K562 (cell line): Measurements from ENCODE around the gene ATXN1L. TPM values are rescaled to one million over a fixed set of nuclear protein-coding genes. Genes with fewer than 3 reads are reported as not detected.
A peak's percentile ranks its signal among the peaks of the same experiment; 100 is the strongest.

ENCODE experiments used
- ATF3 ChIP-seq, 2 experiments: fragments of 450-650 bp in 1 of 2; sonication (generic) in 1 of 2; formaldehyde crosslinking in 1 of 2; IDR thresholded peaks in 1 of 2; conservative IDR thresholded peaks in 1 of 2; 2 replicates each; pipeline versions ENCODE4 v1.6.1 to v1.8.1; 2016 to 2023; ENCODE audit warnings: mild to moderate bottlenecking in 2 of 2, moderate library complexity in 2 of 2, inconsistent platforms in 1 of 2, missing genetic modification reagents in 1 of 2
- BCOR ChIP-seq: fragments of 450-650 bp; IDR thresholded peaks from 2 replicates; pipeline ENCODE4 v1.6.1; 2016
- BMI1 ChIP-seq: fragments of 150-350 bp; IDR thresholded peaks from 2 replicates; pipeline ENCODE4 v1.6.1; 2014; ENCODE audit warnings: low read length
- CC2D1A ChIP-seq: fragments of 450-650 bp; IDR thresholded peaks from 2 replicates; pipeline ENCODE4 v1.6.1; 2017; ENCODE audit warnings: mild to moderate bottlenecking
- DACH1 ChIP-seq: fragments of 450-650 bp; IDR thresholded peaks from 2 replicates; pipeline ENCODE4 v1.6.1; 2018; ENCODE audit not compliant: partially characterized antibody
- FOXK2 ChIP-seq, 2 experiments: fragments of 450-650 bp; IDR thresholded peaks in 1 of 2; conservative IDR thresholded peaks in 1 of 2; 2 replicates each; pipeline ENCODE4 v1.6.1; 2016; ENCODE audit warnings: low read depth in 2 of 2, mild to moderate bottlenecking in 1 of 2
- GTF2A2 ChIP-seq: IDR thresholded peaks from 2 replicates; pipeline ENCODE4 v1.6.1; 2016; ENCODE audit warnings: mild to moderate bottlenecking, missing genetic modification characterization, missing compliant biosample characterization
- MED1 ChIP-seq: sonication (generic); formaldehyde crosslinking; IDR thresholded peaks from 2 replicates; pipeline ENCODE4 v1.8.1; 2023; ENCODE audit warnings: missing genetic modification reagents, borderline replicate concordance
- TARDBP ChIP-seq: fragments of 450-650 bp; IDR thresholded peaks from 2 replicates; pipeline ENCODE4 v1.6.1; 2016
- YY1 ChIP-seq, 3 experiments: IDR thresholded peaks; 2 replicates each; pipeline ENCODE4 v1.6.1; 2011; ENCODE audit warnings: low read length in 2 of 3, mild to moderate bottlenecking in 2 of 3, moderate library complexity in 2 of 3, borderline replicate concordance in 1 of 3, control low read depth in 1 of 3, low read depth in 1 of 3; ENCODE audit not compliant: insufficient read depth in 3 of 3, insufficient replicate concordance in 2 of 3, control insufficient read depth in 1 of 3, insufficient read length in 1 of 3; ENCODE audit errors: extremely low read depth in 1 of 3
- ZNF318 ChIP-seq, 2 experiments: fragments of 450-650 bp; IDR thresholded peaks; 2 replicates each; pipeline ENCODE4 v1.6.1; 2016; ENCODE audit warnings: mild to moderate bottlenecking in 2 of 2, borderline replicate concordance in 1 of 2, low read depth in 1 of 2, moderate library complexity in 1 of 2
- ZNF408 ChIP-seq: fragments of 250-450 bp; sonication (Bioruptor Pico); IDR thresholded peaks from 2 replicates; pipeline ENCODE4 v1.4.0; 2020; ENCODE audit warnings: low read depth, mild to moderate bottlenecking, moderate library complexity
- polyA plus RNA-seq, 8 experiments: library from polyadenylated mRNA; depleted of rRNA in 4 of 8; stranded (reverse) in 5 of 8; unstranded in 3 of 8; fragments of >200 nt; fragmentation: Nextera tagmentation in 2 of 8; fragmentation: Illumina TruSeq in 1 of 8; extraction: Ambion mirVana in 2 of 8; extraction: Trizol in 1 of 8; gene quantifications; 2 replicates each; pipeline versions ENCODE4 v1.2.1 to v1.2.3, GENCODE V29; 2011 to 2014; ENCODE audit warnings: inconsistent platforms in 1 of 8, missing spikeins in 1 of 8
- total RNA-seq, 7 experiments: library from RNA; depleted of rRNA in 6 of 7; stranded (reverse); fragments of >200 nt in 6 of 7; fragmentation: Illumina TruSeq in 2 of 7; extraction: Trizol in 2 of 7; gene quantifications; 2 replicates each; pipeline versions ENCODE4 v1.2.1 to v1.2.3, GENCODE V29; 2011 to 2021; ENCODE audit warnings: low replicate concordance in 1 of 7
- TF ChIP-seq, protein P1 (sequence below), 2 experiments: fragments of 450-650 bp; conservative IDR thresholded peaks; 2 replicates each; pipeline ENCODE4 v1.6.1; 2017; ENCODE audit warnings: mild to moderate bottlenecking in 2 of 2, moderate library complexity in 2 of 2

Gene ATXN1L
- total and polyA plus RNA-seq, 9 of the 15 experiments (the other 6 are each of a cell fraction or from before 2014, with no cell fraction given), result 1.4 to 11.3 (median 9.3) TPM

DNA sequence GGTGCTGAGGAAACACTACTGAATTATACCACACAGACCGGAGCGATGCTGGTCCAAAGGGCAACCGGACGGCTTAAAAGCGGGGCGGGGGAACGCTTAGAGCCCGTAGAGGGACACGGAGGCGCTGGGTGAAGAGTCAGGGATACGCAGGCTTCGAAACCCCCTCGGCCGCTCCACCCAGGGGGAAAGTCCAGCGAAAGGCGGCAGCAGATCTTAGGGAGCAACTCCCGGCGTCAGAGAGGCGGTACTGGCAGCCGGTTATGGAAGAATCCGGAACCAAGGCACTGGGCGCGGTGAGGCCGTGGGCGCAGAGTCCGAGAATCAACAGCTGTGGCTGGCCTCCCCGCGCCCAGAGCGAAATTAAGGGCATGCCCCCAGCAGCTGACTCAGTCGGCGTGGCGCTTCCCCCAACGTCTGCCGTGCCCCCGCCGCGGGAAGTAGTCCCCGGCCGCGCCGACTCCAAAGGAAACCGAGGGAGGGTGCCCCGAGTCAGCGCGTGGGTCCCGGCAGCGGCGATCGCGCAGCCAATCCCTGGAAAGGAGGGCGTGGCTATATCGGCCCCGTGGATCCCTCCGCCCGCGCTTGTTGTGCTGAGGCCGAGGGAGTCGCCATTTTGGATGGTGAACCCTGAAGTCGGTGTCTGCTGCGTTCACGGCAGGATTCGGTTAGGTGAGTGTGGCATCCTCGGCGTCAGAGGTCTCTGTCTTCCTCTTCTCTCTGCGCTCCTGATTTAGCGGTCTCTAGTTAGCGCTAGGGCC lies 49.3 kb downstream of the ATXN1L start, which contains the start of gene IST1 (continued):
- TF ChIP-seq ZNF318 (IDR thresholded peaks at IDR 0.05; ENCODE audit: borderline replicate concordance in 1 of 2, low read depth in 1 of 2) (peak in 1 of 2 experiments; percentile 33; a peak in 1 of 4 replicates), TARDBP (peak; percentile 69; the same call in 1 of the 2 replicates), BCOR (peak; percentile 73; the same call in 1 of the 2 replicates), GTF2A2 (tag) (peak; percentile 60), ZNF408 (CRISPR knock-in tag) (no peak), FOXK2 (conservative IDR thresholded peaks at IDR 0.05 in 1 of 2, IDR thresholded peaks at IDR 0.05 in 1 of 2; ENCODE audit: low read depth in 2 of 2) (peak; percentile 94 to 97), DACH1 (peak; percentile 93), CC2D1A (peak; percentile 98), MED1 (CRISPR knock-in tag) (0 out of 2 replicates have a peak, but pooled peaks have one; percentile 68), BMI1 (no peak), YY1 (IDR thresholded peaks at IDR 0.05; ENCODE audit: borderline replicate concordance in 1 of 3, control insufficient read depth in 1 of 3, extremely low read depth in 1 of 3, insufficient read depth in 3 of 3, insufficient read length in 1 of 3, insufficient replicate concordance in 2 of 3, low read depth in 1 of 3, low read length in 2 of 3) (peak; percentile 89 to 97 (median 96)), ATF3 (IDR thresholded peaks at IDR 0.05) (peak; percentile 77), ATF3 (CRISPR knock-in tag; conservative IDR thresholded peaks at IDR 0.05) (peak; percentile 72; the same call in 1 of the 2 replicates)
- TF ChIP-seq, protein P1, sequence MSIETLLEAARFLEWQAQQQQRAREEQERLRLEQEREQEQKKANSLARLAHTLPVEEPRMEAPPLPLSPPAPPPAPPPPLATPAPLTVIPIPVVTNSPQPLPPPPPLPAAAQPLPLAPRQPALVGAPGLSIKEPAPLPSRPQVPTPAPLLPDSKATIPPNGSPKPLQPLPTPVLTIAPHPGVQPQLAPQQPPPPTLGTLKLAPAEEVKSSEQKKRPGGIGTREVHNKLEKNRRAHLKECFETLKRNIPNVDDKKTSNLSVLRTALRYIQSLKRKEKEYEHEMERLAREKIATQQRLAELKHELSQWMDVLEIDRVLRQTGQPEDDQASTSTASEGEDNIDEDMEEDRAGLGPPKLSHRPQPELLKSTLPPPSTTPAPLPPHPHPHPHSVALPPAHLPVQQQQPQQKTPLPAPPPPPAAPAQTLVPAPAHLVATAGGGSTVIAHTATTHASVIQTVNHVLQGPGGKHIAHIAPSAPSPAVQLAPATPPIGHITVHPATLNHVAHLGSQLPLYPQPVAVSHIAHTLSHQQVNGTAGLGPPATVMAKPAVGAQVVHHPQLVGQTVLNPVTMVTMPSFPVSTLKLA (conservative IDR thresholded peaks at IDR 0.05), result peak; percentile 95 to 97
